ENCODE results near the gene IGFBP3. TPM values are rescaled to one million over a fixed set of nuclear protein-coding genes. Genes with fewer than 3 reads are reported as not detected.

Gene IGFBP3
- total and polyA plus RNA-seq, 5 donors from 2014 or later: 0.16 to 0.99 (median 0.19) TPM; not detected in 2

DNA sequence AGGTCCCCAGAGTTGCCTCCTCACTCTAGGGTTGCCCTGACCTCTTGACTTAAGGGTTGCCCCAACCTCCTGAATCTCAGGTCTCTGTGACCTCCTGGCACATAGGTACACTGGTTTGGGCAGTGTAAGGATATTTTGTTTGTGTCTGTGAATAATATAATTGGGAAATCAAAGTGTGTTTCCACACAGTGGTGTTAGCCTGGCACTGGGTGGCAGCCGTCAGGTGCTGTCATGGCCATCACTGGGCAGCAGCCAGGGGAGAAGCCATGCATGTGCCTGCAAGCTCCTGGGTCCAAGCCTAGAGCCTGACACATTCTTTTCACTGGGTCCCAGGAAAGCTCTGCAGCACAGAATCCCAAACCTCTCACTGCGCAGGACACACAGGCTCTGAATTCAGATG, 44.6 kb downstream of the IGFBP3 start:
- Histone ChIP-seq H3K4me1 (ENCODE audit: control insufficient read depth, insufficient read depth, low read length, poor library complexity, severe bottlenecking) (no peaks in the 10 kb centered on the region), H3K9me3 (ENCODE audit: control insufficient read depth in 2 of 2, low read length in 2 of 2) (no peaks in the 10 kb centered on the region), H3K27me3 (ENCODE audit: control insufficient read depth, insufficient read depth, low read length) (no peaks in the 10 kb centered on the region), H3K36me3 (ENCODE audit: control insufficient read depth, insufficient read depth, low read length) (no peaks in the 10 kb centered on the region), H3K27ac (ENCODE audit: insufficient read depth, low read length, poor library complexity, severe bottlenecking) (no peak overlapping the region), H3K4me3 (ENCODE audit: low read depth, low read length) (no peak overlapping the region)
- Mint-ChIP-seq H3K27ac (no peak overlapping the region), H3K4me3 (no peak overlapping the region), H3K36me3 (no peaks in the 10 kb centered on the region), H3K9me3 (peaks cover 0 to 6% (median 1%) of the 10 kb centered on the region in 7 donors), H3K4me1 (no peaks in the 10 kb centered on the region), H3K27me3 (no peaks in the 10 kb centered on the region)
- no peak for DNase-seq
- ATAC-seq (ENCODE audit: low read depth in 2 of 2): no peak

GRCh38 chr7:45874408-45875131, 46.5 kb downstream of the IGFBP3 start:
- Mint-ChIP-seq H3K27ac (no peak overlapping the region), H3K27me3 (peaks cover 8% of the 10 kb centered on the region), H3K9me3 (peaks cover 0 to 6% (median 1%) of the 10 kb centered on the region in 7 donors), H3K4me3 (no peak overlapping the region), H3K36me3 (no peaks in the 10 kb centered on the region), H3K4me1 (no peaks in the 10 kb centered on the region)
- Histone ChIP-seq H3K4me3 (ENCODE audit: low read depth, low read length) (no peak overlapping the region), H3K9me3 (ENCODE audit: control insufficient read depth in 2 of 2, low read length in 2 of 2) (no peaks in the 10 kb centered on the region), H3K27me3 (ENCODE audit: control insufficient read depth, insufficient read depth, low read length) (no peaks in the 10 kb centered on the region), H3K36me3 (ENCODE audit: control insufficient read depth, insufficient read depth, low read length) (no peaks in the 10 kb centered on the region), H3K4me1 (ENCODE audit: control insufficient read depth, insufficient read depth, low read length, poor library complexity, severe bottlenecking) (no peaks in the 10 kb centered on the region), H3K27ac (ENCODE audit: insufficient read depth, low read length, poor library complexity, severe bottlenecking) (no peak overlapping the region)
- no peak for ATAC-seq (ENCODE audit: low read depth in 2 of 2)
- DNase-seq: no peak

- peaks cover 12% of the 10 kb centered on the region for H3K27me3 Mint-ChIP-seq
- H3K36me3 ChIP-seq (ENCODE audit: control insufficient read depth, insufficient read depth, low read length): no peaks in the 10 kb centered on the region
- no peak overlapping the region for H3K4me3 Mint-ChIP-seq
- H3K9me3 ChIP-seq (ENCODE audit: control insufficient read depth in 2 of 2, low read length in 2 of 2): no peaks in the 10 kb centered on the region
- no peaks in the 10 kb centered on the region for H3K4me1 Mint-ChIP-seq
- no peak for DNase-seq
- H3K27me3 ChIP-seq (ENCODE audit: control insufficient read depth, insufficient read depth, low read length): no peaks in the 10 kb centered on the region
- H3K9me3 Mint-ChIP-seq: peaks cover 0 to 3% (median 1%) of the 10 kb centered on the region in 7 donors
- H3K27ac ChIP-seq (ENCODE audit: insufficient read depth, low read length, poor library complexity, severe bottlenecking): no peak overlapping the region
- ATAC-seq (ENCODE audit: low read depth in 2 of 2): no peak
- no peaks in the 10 kb centered on the region for H3K36me3 Mint-ChIP-seq
- no peak overlapping the region for H3K27ac Mint-ChIP-seq
- no peak overlapping the region for H3K4me3 ChIP-seq (ENCODE audit: low read depth, low read length)
- H3K4me1 ChIP-seq (ENCODE audit: control insufficient read depth, insufficient read depth, low read length, poor library complexity, severe bottlenecking): no peaks in the 10 kb centered on the region
Measured at GRCh38 chr7:45873355-45873754, 47.7 kb downstream of the IGFBP3 start.

DNA sequence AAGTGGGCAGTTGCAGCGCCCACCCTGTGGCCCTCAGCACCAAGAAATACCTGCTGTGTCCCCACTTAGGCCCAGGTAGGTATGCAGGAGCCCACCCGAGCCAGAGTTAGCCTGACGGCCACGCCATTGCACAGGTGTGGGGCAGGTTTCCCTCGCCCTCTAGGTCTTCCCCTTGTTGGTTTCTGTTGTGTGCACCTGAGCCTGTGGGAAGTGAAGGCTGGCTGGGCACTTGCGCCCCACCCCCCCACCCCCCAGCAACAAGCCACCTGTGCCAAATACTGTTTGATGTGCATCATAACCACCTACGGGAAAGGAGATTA, 48.1 kb downstream of the IGFBP3 start, which contains the start of gene CCDC201:
TSS of gene CCDC201 (minus strand) at position 48 of the 320 bp plus-strand sequence. CDS start 75 bp downstream, outside the sequence.
- no peak within 1 kb of the TSS for H3K27ac ChIP-seq (ENCODE audit: insufficient read depth, low read length, poor library complexity, severe bottlenecking)
- Mint-ChIP-seq H3K27me3 (peaks cover 12% of the 10 kb centered on the region), H3K9me3 (peaks cover 0 to 3% (median 1%) of the 10 kb centered on the region in 7 donors), H3K27ac (no peak within 1 kb of the TSS), H3K4me3 (no peak within 1 kb of the TSS), H3K4me1 (no peaks in the 10 kb centered on the region), H3K36me3 (no peaks in the 10 kb centered on the region)
- H3K4me3 ChIP-seq (ENCODE audit: low read depth, low read length): no peak within 1 kb of the TSS
- H3K4me1 ChIP-seq (ENCODE audit: control insufficient read depth, insufficient read depth, low read length, poor library complexity, severe bottlenecking): no peaks in the 10 kb centered on the region
- DNase-seq (no peak), ATAC-seq (ENCODE audit: low read depth in 2 of 2) (no peak)
- H3K27me3 ChIP-seq (ENCODE audit: control insufficient read depth, insufficient read depth, low read length): no peaks in the 10 kb centered on the region
- no peaks in the 10 kb centered on the region for H3K36me3 ChIP-seq (ENCODE audit: control insufficient read depth, insufficient read depth, low read length)
- no peaks in the 10 kb centered on the region for H3K9me3 ChIP-seq (ENCODE audit: control insufficient read depth in 2 of 2, low read length in 2 of 2)

GRCh38 chr7:45872116-45873034, 48.7 kb downstream of the IGFBP3 start:
- Histone ChIP-seq H3K4me1 (ENCODE audit: control insufficient read depth, insufficient read depth, low read length, poor library complexity, severe bottlenecking) (no peaks in the 10 kb centered on the region), H3K27ac (ENCODE audit: insufficient read depth, low read length, poor library complexity, severe bottlenecking) (no peak overlapping the region), H3K36me3 (ENCODE audit: control insufficient read depth, insufficient read depth, low read length) (no peaks in the 10 kb centered on the region), H3K9me3 (ENCODE audit: control insufficient read depth in 2 of 2, low read length in 2 of 2) (no peaks in the 10 kb centered on the region), H3K4me3 (ENCODE audit: low read depth, low read length) (no peak overlapping the region), H3K27me3 (ENCODE audit: control insufficient read depth, insufficient read depth, low read length) (no peaks in the 10 kb centered on the region)
- Mint-ChIP-seq H3K4me3 (no peak overlapping the region), H3K9me3 (peaks cover 0 to 3% (median 1%) of the 10 kb centered on the region in 7 donors), H3K27me3 (peaks cover 12% of the 10 kb centered on the region), H3K4me1 (no peaks in the 10 kb centered on the region), H3K36me3 (no peaks in the 10 kb centered on the region), H3K27ac (no peak overlapping the region)
- DNase-seq (no peak), ATAC-seq (ENCODE audit: low read depth in 2 of 2) (peak in 1 of 2 donors; percentile 18)

DNA sequence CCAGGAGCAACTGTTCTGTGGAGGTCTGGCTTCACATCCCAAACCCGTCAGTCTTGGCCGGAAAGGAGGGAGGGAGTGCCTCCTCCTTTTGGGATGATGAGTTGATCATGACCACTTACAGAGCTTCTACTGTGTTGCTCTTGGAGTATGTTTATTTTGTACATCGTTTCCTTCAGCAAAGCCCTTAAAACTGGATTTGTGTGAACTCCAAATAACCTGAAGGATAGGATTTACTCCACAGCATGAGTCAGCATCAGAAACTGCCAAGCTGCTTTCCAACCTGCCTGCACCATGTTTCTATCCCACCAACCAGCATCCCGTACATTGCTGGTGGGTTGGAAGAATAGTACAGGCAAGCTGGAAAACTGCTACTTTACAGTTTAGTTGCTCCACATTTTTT, 51.6 kb downstream of the IGFBP3 start:
- DNase-seq: no peak
- ATAC-seq (ENCODE audit: low read depth in 2 of 2): no peak
- H3K4me1 ChIP-seq (ENCODE audit: control insufficient read depth, insufficient read depth, low read length, poor library complexity, severe bottlenecking): no peaks in the 10 kb centered on the region

GRCh38 chr7:45867471-45867870, 53.6 kb downstream of the IGFBP3 start:
- Histone ChIP-seq H3K4me3 (ENCODE audit: low read depth, low read length) (no peak overlapping the region), H3K4me1 (ENCODE audit: control insufficient read depth, insufficient read depth, low read length, poor library complexity, severe bottlenecking) (no peaks in the 10 kb centered on the region), H3K9me3 (ENCODE audit: control insufficient read depth in 2 of 2, low read length in 2 of 2) (no peaks in the 10 kb centered on the region), H3K27me3 (ENCODE audit: control insufficient read depth, insufficient read depth, low read length) (no peaks in the 10 kb centered on the region), H3K27ac (ENCODE audit: insufficient read depth, low read length, poor library complexity, severe bottlenecking) (no peak overlapping the region), H3K36me3 (ENCODE audit: control insufficient read depth, insufficient read depth, low read length) (no peaks in the 10 kb centered on the region)
- ATAC-seq (ENCODE audit: low read depth in 2 of 2) (no peak), DNase-seq (no peak)
- H3K27me3 Mint-ChIP-seq: peaks cover 22% of the 10 kb centered on the region
- no peak overlapping the region for H3K27ac Mint-ChIP-seq
- H3K36me3 Mint-ChIP-seq: no peaks in the 10 kb centered on the region
- no peak overlapping the region for H3K4me3 Mint-ChIP-seq
- H3K4me1 Mint-ChIP-seq: no peaks in the 10 kb centered on the region
- H3K9me3 Mint-ChIP-seq: peaks cover 0 to 1% (median 0%) of the 10 kb centered on the region in 7 donors

More for the DNA sequence above, 51.6 kb downstream of the IGFBP3 start:
- Mint-ChIP-seq H3K36me3 (no peaks in the 10 kb centered on the region), H3K4me3 (no peak overlapping the region), H3K27ac (no peak overlapping the region), H3K9me3 (peaks cover 0 to 1% (median 0%) of the 10 kb centered on the region in 7 donors), H3K27me3 (peaks cover 21% of the 10 kb centered on the region), H3K4me1 (no peaks in the 10 kb centered on the region)
- H3K27ac ChIP-seq (ENCODE audit: insufficient read depth, low read length, poor library complexity, severe bottlenecking): no peak overlapping the region
- no peaks in the 10 kb centered on the region for H3K36me3 ChIP-seq (ENCODE audit: control insufficient read depth, insufficient read depth, low read length)
- no peaks in the 10 kb centered on the region for H3K27me3 ChIP-seq (ENCODE audit: control insufficient read depth, insufficient read depth, low read length)
- H3K4me3 ChIP-seq (ENCODE audit: low read depth, low read length): no peak overlapping the region
- H3K9me3 ChIP-seq (ENCODE audit: control insufficient read depth in 2 of 2, low read length in 2 of 2): no peaks in the 10 kb centered on the region
